Prostate gland (tissue), 2 donors: ENCODE data around the gene LGMN.

ENCODE experiments used
- POLR2A ChIP-seq: fragments of 450-650 bp; IDR thresholded peaks from one replicate; pipeline ENCODE4 v1.6.1; 2016; ENCODE audit warnings: antibody characterized with exemption, mild to moderate bottlenecking
- POLR2AphosphoS5 ChIP-seq: sonication (generic); formaldehyde crosslinking; IDR thresholded peaks from one replicate; pipeline ENCODE4 v1.6.1; 2017; ENCODE audit warnings: antibody characterized with exemption
- TF ChIP-seq, protein P1 (sequence below), 4 experiments: fragments of 200-600 bp in 2 of 4; fragments of 450-650 bp in 2 of 4; sonication (generic) in 2 of 4; IDR thresholded peaks; 1 replicate in 3 of 4; 2 replicates in 1 of 4; pipeline ENCODE4 v1.5.1; 2016 to 2019; ENCODE audit warnings: antibody characterized with exemption in 4 of 4, mild to moderate bottlenecking in 2 of 4, moderate library complexity in 2 of 4

DNA sequence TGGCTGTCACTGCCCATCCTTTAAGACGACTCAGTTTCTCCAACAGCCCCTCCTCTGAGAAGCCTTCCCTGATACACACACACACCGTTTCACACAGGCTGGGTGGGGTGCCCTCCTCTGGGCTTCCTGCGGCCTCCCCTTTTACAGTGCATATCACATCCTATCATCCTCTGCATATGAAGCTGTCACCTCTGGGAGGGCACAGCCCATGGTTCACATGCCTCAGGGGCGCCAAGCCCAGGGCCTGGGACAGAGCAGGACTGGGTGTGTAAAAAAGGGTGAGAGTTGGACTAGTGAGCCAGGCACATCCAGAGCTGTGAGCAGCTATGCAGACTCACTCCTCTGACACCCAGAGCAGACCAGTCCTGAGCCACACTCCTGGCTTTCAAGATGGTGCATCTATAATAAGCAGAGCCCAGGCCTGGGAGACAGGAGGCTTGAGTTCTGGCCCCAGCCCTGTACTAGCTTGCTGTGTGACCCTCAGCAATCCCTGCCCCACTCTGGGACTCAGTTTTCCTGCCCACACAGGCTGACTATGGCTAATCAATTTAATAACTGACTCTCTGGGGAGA lies 62.6 kb downstream of the LGMN start:
- TF ChIP-seq POLR2AphosphoS5 (no peak), POLR2A (no peak)
- TF ChIP-seq, protein P1, sequence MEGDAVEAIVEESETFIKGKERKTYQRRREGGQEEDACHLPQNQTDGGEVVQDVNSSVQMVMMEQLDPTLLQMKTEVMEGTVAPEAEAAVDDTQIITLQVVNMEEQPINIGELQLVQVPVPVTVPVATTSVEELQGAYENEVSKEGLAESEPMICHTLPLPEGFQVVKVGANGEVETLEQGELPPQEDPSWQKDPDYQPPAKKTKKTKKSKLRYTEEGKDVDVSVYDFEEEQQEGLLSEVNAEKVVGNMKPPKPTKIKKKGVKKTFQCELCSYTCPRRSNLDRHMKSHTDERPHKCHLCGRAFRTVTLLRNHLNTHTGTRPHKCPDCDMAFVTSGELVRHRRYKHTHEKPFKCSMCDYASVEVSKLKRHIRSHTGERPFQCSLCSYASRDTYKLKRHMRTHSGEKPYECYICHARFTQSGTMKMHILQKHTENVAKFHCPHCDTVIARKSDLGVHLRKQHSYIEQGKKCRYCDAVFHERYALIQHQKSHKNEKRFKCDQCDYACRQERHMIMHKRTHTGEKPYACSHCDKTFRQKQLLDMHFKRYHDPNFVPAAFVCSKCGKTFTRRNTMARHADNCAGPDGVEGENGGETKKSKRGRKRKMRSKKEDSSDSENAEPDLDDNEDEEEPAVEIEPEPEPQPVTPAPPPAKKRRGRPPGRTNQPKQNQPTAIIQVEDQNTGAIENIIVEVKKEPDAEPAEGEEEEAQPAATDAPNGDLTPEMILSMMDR (IDR thresholded peaks at IDR 0.05) = no peak
